Right forelimb (tissue), 1 donor: ENCODE results near the gene SATB1.
A peak's percentile ranks its signal among the peaks of the same experiment; 100 is the strongest.
"Not testable (repeated sequence)": the region's sequence is repeated elsewhere in the genome, so short reads cannot be mapped to it uniquely, and the experiment has no call there.

Experiments
- DNase-seq: peaks from one replicate; pipeline ENCODE4 v3.0.0-alpha.2; 2018

The SATB1 gene

DNA sequence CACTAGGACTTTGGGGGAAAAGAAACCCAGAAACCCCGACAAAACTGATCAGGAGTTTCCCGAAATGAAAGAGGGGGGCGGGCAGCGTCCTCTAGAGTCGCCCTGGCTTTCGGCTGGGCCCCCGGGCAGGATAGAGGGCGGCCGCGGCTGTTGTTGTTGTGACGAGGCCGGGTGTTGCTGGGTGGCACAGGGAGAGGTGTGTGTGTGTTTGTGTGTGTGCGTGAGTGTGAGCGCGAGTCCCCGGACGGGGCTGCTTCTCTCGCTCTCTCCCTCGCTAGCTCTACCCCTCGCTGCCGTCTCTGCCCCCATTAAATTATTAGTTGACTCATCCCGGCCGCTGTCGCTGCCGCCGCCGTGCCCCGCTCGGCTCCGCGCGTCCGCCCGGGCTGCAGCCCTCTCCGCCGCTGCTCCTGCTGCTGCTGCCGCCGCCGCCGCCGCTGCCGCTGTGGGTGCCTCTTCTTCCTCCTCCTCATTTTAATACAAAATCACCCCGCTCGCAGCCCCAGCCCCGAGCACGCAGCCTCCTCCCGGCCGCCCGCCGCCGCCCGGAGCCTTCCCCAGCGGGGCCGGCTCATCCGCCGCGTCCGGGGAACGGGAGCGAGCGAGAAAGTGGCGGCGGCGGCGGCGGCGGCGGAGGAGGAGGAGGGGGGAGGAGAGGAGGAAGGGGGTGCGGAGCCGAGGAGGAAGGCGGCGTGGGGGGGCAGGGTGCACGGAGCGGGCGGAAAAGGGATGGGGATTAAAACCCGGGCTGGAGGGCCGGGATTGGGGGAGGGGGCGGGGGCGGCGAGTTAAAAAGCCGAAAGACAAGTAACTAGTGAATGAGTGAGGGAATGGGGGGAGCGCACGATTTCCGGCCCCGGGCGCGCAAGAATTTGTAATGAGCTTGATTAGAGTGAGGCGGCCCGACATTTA is at the start of gene SATB1:
SATB1 (minus strand) TSS at position 611 of the 912 bp plus-strand sequence. CDS start 4,372 bp downstream, outside the sequence.
- peak; percentile 89 for DNase-seq

DNA sequence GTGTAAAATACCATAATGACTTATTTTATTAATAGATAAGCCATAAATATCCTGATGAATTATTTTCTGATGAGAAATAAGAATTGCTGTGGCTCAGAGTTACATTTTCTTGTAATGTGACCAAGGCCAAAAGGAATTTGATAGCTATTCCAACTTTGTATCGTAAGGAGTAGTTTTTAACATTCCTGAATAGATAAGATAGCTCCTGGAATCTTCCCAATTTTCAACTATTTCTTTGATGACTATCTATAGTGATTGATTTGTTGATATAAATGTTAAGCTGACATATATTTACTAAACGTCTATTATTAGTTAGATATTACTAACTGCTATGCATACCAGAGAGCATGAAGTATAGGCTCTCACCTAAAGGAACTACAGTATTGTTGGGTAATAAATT is 49.1 kb upstream of the SATB1 start:
- no peak for DNase-seq

DNA sequence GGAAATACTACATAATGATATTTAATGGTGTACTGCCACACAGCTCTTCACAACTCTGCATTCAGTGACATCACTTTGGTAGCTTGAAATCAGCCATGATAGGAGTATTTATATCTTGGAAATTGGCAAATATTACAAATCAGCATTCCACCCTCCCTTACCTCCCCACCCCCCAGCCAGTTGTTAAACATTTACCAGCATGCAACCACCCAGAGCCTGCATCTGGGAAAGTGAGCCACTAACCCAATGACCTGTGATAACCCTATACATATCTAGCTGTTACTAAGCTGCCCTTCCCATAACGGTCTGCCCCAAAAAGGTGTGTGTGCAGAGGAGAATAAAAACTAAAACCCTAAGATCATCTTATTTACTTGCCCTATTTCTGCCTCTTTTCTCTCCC is 44.6 kb upstream of the SATB1 start:
- DNase-seq: no peak

DNA sequence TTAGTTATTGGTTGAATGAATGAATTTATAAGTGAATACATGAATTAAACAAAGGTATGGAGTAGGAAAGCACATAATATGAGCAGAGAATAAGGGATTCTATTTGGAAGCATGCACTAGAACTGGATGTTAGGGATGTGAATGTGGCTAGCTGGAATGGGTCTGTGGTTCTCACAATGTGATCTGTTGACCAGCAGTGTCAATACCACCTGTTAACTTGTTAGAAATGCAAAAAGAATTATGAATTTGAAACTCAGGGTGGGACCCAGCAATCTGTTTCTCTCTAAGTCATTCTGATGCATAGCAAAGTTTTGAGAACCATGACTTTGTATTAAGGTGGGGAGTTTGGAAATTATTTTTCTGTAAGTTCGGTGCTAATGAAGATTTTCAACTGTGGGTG is 41.0 kb upstream of the SATB1 start:
- DNase-seq: no peak

DNA sequence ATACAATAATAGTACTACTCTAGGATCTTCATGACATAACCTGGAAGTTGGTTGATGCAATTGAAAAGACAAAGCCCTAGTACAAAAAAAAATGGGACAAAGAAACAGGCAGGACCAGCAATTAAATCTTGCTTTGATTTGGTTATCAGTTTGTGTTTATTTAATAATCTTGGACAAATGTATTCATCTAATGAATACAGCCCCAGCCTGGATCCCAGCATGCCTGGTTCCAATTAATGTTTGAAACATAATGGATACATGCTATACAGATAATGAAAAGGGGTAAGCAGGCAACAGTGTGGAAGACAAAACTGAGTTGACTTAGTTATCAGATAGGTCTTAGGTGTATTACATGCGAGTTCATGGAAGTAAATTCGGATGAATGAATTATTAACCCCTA is 29.6 kb upstream of the SATB1 start:
- no peak for DNase-seq

DNA sequence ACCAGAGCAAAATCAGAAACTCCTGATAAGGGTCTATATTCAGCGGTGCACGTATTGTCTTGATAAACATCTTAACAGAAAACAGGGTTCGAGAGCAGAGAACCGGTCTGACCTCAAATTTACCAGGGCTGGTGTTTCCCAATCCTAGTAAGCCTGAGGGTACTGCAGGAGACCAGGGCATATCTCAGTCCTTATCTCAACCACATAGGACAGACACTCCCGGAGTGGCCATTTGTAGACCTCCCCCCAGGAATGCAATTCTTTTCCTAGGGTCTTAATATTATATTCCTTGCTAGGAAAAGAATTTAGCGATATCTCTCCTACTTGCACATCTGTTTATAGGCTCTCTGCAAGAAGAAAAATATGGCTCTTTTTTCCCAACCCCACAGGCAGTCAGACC is 24.5 kb upstream of the SATB1 start:
- not testable (repeated sequence) for DNase-seq

DNA sequence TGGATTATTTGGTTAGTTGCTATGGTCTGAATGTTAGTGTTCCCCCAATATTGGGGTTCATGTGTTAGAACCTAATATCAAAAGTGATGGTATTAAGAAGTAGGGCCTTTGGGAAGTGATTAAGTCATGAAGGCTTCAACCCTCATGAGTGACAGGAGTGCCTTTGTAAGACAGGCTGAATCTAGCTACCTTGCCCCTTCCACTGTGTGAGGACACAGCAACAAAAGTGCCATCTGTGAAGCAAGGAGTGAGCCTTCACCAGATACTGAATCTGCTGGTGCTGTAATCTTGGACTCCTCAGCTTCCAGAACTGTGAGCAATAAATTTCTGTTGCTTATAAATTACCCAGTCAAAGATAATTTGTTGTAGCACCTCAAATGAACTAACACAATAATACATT is 22.6 kb upstream of the SATB1 start:
- DNase-seq: no peak

DNA sequence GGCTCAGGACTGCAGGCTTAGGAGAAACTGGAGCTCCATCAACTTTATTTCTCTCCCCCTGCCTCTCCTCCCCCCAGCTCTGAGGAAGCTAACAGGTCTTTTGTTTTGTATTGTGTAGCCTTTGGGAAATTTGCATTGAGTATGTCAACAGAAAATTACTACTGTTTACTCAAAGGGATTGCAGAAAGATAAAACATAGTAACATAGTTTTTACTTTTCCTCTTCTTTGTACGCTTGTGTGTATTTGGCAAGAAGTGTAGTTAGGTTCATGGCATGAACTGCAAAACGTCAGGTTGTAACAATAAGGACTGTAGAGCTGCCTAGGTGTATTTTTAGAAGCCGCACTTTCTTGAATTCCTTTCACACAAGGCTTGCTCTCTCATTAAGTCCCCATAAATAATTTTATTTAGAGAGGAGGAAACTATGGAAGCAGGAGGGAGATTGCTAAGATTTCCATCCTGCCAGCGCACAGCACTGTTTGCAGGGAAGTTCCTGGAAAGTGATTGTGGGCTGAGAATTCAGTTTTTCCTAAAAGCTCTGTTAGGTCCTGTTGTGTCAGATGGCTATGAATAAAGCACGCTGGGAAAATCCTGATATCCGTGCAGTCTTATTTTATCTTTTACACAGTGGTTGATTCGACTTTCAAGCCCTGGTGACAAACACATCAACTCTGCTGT is 21.1 kb upstream of the SATB1 start:
- no peak for DNase-seq

DNA sequence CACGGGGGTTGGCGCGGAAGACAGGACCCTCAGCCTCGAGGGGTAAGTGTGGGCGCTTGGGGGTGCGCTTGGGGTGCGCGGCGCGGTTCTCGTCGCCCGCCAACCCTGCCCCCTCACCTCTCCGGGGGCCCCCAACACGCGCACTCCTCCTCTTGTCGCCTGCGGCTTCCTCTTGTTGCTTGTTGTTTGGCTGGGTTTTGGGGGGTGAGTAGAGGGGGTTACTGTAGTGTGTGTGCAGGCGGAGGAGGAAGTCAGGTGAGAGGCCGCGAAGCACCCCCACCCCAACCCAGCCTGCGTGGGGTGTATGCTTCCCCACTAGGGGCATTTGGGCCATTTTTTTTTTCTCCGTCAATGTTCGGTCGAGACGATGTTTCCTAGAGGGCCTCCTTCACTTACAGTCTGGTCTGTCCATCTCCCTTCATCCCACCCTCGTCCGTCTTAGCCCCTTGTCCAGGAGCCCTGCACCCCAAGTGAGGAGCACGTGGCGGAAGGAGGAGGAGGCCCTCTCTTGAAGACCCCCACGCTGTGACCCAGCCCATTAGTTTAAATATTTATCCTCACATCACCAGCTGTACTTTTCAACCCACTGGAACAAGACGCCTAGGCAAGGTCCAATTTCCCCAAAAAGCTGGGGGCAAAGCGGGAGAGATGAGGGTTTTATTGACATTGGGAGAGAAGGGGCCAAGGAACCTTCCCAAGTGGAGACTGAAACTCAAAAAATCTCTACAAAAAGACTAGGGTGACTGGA is 20.4 kb upstream of the SATB1 start:
- DNase-seq: no peak

DNA sequence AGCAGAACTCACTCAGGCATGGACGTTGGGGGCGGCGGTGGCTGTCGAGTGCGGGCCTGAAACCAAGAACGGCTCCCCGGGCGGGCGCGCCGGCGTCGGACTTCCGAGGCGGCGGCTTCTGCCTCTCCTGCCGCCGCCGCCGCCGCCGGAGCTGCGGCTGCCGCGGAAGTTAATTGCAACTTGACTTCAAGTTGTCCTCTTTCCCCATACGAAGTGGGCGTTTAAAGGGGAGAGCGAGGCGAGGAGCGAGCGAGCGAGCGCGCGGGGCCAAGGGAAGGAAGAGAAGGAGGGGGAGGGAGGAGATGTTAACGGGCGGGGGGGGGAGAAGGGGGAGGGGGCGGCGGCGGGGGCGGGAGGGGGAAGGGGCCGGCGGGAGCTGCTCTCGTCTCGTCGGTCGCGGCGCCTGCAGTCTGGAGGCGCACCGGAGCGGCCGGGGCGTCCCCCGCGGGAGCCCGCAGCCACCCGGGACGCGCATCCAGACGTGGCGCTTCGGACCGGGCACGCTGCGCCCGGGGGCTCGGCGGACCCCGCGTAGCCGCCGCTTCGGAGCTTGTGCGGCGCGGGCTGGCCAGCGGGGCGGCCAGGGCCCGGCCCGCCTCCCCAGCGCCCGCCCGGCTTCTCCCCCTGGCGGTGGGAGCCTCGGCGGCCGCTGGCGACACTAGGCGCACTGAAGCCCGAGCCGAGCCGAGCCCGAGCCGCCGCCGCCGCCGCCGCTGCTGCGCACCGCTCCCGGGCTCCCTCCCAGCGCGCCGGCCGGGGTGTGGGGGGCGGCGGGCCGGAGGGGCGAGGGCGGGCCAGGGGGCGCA is 19.7 kb upstream of the SATB1 start:
- peak; percentile 83 for DNase-seq

DNA sequence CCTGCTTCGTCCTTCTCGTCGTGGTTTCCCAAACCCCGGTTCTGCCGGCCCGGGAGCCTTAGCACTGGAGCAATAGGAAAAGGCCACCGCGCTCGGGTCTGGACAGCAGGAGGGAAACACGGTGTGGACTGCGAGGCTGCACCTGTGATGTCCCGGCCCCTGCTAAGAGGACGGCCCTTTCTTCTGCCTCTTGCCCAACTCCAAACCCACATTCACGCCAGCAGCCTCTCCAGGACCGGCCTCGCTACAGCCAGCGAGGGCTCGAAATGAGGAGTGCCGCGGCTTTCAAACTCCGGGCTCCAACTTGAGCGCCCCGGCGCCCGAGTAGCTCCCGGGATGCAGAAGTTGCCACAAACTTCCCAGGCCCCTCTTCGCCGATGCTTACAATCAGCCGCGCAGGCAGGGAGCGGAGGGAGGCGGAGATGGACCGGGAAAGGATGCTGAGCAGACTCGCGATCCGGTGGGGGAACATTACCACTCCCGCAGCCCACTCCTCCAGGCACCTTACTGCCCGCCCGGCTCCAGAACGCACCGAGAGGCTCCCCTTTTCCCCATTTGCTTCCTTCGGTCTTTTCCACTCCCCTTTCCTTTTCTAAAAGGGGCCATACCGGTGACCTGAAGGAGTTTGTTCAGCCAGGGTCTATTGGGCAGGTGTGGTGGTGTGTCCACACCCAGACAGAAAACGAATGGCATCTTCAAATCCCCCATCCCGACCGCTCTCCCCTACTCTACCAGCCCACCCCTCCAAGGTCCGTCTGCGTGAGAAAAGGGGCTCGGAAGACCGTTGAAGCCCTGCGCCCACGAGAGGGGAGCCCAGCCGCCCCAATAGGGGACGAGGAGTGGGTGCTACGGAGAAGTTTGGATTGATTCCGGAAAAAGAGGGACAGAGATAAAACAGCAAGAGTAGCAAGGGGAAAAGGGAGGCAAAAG is 18.8 kb upstream of the SATB1 start:
- DNase-seq: peak; percentile 61

DNA sequence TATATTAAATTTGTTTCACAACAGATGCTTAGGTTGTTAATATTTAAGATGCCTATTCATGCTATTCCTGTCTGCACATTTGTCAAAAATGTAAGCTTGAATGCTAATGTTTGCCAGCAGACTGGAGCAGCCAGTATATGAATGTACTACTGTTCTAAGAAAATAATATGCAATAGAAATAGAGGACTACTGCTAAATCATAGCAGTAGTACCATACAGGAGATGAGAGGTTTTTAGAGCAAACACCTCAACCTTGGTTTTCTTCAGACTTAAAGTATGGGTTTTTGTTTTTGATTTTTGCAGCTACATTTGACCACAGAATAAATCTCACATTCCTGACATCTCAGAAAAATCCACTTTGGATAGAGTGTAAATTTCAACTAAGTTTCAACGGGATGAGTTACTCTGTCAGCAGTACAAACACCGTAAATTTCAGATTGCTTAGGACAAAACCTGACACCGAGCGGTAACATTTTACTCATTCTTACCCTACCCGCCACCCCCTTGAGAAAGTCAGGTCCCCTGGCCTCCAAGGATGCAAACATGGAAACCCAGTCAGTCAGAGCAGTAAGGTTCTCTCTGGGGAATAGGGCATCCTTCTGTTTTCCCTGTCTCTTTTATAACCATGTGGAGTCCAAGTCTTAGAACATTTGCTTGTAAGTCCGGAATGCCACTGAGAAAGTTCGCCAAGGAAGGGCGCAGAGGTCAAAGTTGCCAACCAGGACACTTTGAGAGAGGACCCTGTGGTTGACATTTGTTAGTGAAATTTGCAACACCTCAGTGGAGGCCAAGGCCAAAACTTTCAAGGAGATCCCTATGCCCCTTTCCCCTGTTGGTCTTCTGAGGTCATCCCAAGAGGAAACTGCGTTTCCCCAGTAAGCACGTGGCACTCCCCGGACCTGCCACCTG is 17.9 kb upstream of the SATB1 start:
- no peak for DNase-seq

DNA sequence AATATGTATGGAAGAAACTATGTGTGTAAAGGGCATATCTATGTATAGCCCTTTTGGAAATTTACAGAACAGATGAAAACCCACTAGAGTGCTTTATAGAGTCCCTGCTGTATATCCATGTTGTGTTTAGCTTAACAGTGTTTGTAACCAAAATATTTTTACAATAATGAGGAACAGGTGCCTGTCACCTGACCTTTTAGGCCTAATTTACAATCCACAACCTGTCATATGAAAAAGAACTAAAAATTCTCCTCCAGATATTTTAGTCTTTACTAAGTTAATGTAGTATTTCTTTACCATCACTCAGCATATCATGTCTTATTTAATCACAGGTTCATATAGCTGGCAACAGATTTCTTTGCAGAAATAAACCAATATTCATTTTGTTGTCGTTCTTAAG is 16.4 kb upstream of the SATB1 start:
- no peak for DNase-seq

DNA sequence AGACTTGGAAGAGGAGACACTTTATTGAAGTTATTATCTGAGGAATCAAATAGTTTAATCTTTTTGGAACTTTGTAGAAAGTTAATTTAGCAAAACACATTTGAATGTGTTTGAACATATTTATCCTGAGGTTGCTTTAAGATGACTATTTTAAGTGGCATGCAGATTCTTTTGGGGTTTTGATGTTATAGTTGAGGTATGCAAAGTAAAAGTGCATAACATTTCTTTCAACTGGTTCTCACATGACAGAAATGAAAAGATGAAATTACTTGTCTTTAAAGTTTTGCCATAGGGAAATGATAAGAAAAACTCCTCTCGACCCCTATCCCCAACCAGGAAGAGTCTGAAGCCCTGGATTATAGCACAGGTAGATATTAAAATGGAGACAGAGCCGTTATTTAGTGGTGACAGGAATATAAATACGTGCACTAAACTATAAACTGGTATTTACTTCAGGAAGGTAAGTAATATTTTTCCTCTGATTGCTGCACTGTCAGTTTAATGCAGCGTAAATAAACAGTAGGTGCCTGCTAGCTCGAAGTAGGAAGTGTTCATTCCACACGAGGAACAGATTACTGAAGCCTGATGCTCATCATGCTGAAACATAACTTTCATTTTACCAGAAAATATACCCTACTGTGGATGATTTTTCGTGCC is 15.1 kb upstream of the SATB1 start:
- DNase-seq: no peak

DNA sequence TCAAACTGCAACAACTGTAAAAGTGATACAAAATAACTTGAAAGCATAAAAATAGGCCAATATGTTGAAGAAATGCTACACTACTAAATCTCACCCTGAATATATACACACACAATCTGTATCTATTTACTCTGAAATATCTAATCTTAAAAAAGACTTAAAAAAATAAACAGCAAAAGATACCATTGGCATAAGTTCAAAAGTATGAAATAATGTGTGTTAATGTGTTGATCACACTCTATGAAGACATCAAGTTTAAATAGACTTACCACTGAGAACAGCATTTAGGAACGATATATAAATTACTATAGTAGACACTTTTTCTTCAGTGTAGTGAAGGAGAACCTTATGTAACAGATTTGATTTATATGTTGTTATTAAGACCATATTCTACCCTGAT is 14.1 kb upstream of the SATB1 start:
- DNase-seq: no peak

DNA sequence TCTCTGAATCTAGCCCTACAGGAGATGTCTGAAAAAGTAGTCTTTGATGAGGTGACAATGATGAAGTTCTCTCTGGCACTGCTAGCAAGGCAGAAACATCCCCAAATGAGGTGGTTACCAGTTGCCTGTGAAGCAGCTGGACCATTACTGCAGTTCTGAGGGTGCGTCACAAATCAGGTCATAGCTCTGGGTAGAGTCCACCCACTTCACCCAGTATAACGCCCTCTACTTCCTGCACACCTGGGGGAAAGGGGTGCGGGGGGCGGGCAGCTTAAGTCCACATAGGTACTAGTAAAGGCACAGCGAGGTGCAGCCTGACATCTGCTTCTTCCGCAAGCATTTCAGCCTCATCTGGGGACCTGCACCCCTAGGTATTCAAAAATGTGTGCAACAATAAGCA is 13.4 kb upstream of the SATB1 start:
- DNase-seq: no peak

DNA sequence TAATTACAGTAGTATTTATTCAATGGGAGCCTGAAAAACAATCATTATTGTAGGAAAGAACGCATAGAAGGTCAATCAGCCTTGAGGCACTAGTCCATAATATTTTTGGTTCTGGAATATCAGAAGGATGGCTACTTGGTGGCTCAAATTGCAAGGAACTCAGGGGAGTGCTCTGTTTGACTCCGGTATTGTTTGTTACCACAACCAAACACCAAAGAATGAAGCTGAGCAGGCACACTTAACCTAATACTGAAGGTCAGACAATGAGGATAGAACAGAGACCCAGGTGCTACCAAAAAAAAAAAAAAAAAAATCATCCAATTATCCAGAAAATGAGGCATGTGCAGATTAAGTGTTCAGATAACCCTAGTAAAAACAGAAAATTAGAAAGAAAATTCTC is 11.1 kb upstream of the SATB1 start:
- DNase-seq: no peak

DNA sequence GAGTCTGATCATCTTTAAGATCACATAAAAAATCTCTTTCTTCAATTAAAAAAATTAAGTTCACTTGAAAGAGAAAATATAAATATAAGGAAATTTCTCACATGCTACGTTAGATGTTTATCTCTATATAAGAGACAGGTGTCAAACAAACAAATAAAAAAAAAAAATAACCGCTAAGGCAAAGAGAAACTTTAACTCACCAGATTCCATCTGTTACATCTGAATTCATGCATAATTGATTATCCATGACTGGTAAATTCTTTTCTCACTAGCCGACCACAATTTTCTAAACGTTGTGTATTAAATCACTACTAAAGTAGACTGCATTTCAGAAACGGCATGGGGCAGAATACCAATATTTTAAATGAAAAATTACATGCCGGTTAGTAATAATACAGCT is 9.6 kb upstream of the SATB1 start:
- DNase-seq: no peak

DNA sequence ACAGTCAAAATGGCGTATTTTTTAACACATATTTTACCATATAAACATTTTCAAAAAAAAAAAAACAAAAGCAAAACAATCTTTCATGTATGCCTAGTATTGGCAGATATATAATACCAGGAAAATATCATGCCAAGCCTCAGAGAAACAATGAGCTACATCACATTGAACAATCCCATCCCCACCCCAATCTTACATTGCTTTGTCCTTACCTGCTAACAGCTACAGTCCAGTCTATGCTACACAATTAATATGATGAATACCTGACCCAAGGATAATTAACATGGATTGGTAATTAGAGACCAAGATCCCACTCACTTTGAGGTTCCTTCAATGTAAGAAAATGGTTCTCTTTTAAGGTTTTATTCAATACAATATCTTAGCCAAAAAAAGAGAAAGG is 7.6 kb upstream of the SATB1 start:
- DNase-seq: no peak

DNA sequence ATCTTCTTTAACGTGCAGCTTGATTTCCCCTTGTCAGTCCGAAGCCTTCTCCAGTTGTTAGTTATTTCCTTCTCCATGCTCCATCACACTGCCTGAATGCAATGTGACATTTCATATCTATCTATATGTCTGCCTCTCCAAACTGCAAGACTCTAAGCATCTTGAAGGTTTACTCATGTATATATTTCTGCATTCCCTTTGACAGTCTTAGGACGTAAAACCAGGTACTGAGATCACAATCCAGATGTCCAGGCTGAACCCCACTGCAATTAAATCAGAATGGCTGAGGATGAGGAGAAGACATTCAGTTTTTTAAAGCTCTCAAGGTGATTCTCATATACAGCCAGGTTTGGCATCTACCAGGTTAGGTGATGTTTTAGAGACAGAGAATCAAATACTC is 6.1 kb upstream of the SATB1 start:
- no peak for DNase-seq
